ENCODE results near the gene RANGAP1.

Gene RANGAP1

GRCh38 chr22:41327124-41327523, 41.1 kb upstream of the RANGAP1 start:
- DNase-seq (ENCODE audit: low read depth) = no peak
- no peak for TF ChIP-seq CTCF (conservative IDR thresholded peaks at IDR 0.05; ENCODE audit: low read length)
- no peak overlapping the region for H3K4me3 ChIP-seq (ENCODE audit: low read length)

GRCh38 chr22:41324821-41325528, 39.0 kb upstream of the RANGAP1 start:
- no peak overlapping the region for H3K4me3 ChIP-seq (ENCODE audit: low read length)
- no peak for TF ChIP-seq CTCF (conservative IDR thresholded peaks at IDR 0.05; ENCODE audit: low read length)
- no peak for DNase-seq (ENCODE audit: low read depth)

- no peak overlapping the region for H3K4me3 ChIP-seq (ENCODE audit: low read length)
- no peak for TF ChIP-seq CTCF (conservative IDR thresholded peaks at IDR 0.05; ENCODE audit: low read length)
- DNase-seq (ENCODE audit: low read depth) = no peak
Observed at GRCh38 chr22:41320416-41321240, 34.6 kb upstream of the RANGAP1 start.

GRCh38 chr22:41315586-41315985, 29.6 kb upstream of the RANGAP1 start:
- no peak for DNase-seq (ENCODE audit: low read depth)
- no peak overlapping the region for H3K4me3 ChIP-seq (ENCODE audit: low read length)
- no peak for TF ChIP-seq CTCF (conservative IDR thresholded peaks at IDR 0.05; ENCODE audit: low read length)

- no peak for TF ChIP-seq CTCF (conservative IDR thresholded peaks at IDR 0.05; ENCODE audit: low read length)
- DNase-seq (ENCODE audit: low read depth) = no peak
- no peak overlapping the region for H3K4me3 ChIP-seq (ENCODE audit: low read length)
Observed at GRCh38 chr22:41314821-41315220, 28.8 kb upstream of the RANGAP1 start.

GRCh38 chr22:41311487-41311886, 25.5 kb upstream of the RANGAP1 start:
- H3K4me3 ChIP-seq (ENCODE audit: low read length) = no peak overlapping the region
- TF ChIP-seq CTCF (conservative IDR thresholded peaks at IDR 0.05; ENCODE audit: low read length) = no peak
- DNase-seq (ENCODE audit: low read depth) = no peak

- no peak for TF ChIP-seq CTCF (conservative IDR thresholded peaks at IDR 0.05; ENCODE audit: low read length)
- no peak overlapping the region for H3K4me3 ChIP-seq (ENCODE audit: low read length)
- DNase-seq (ENCODE audit: low read depth) = no peak
Observed at GRCh38 chr22:41310336-41310735, 24.3 kb upstream of the RANGAP1 start.
